ENCODE results near the gene GNG7.
A peak's percentile ranks its signal among the peaks of the same experiment; 100 is the strongest.
"Not testable (repeated sequence)": the region's sequence is repeated elsewhere in the genome, so short reads cannot be mapped to it uniquely, and the experiment has no call there.

Gene GNG7

GRCh38 chr19:2588081-2588777 is 114.3 kb downstream of the GNG7 start:
- peak overlapping the region; percentile 48 for H3K9ac ChIP-seq (ENCODE audit: low read length)
- no peaks in the 10 kb centered on the region for H3K27me3 ChIP-seq (ENCODE audit: control insufficient read depth, insufficient read depth, low read length)
- no peaks in the 10 kb centered on the region for H3K9me3 ChIP-seq (ENCODE audit: control insufficient read depth, low read length)
- H3K4me3 ChIP-seq (ENCODE audit: low read length) = no peak overlapping the region
- no peaks in the 10 kb centered on the region for H3K36me3 ChIP-seq (ENCODE audit: control insufficient read depth, insufficient read depth, low read length)
- peaks cover 23% of the 10 kb centered on the region for H3K4me1 ChIP-seq (ENCODE audit: control insufficient read depth, insufficient read depth, low read length)

GRCh38 chr19:2587001-2587719 is 115.3 kb downstream of the GNG7 start:
- Histone ChIP-seq H3K36me3 (ENCODE audit: control insufficient read depth, insufficient read depth, low read length) (no peaks in the 10 kb centered on the region), H3K27me3 (ENCODE audit: control insufficient read depth, insufficient read depth, low read length) (no peaks in the 10 kb centered on the region), H3K4me1 (ENCODE audit: control insufficient read depth, insufficient read depth, low read length) (peaks cover 20% of the 10 kb centered on the region), H3K9ac (ENCODE audit: low read length) (peak overlapping the region; percentile 55), H3K4me3 (ENCODE audit: low read length) (no peak overlapping the region), H3K9me3 (ENCODE audit: control insufficient read depth, low read length) (no peaks in the 10 kb centered on the region)

DNA sequence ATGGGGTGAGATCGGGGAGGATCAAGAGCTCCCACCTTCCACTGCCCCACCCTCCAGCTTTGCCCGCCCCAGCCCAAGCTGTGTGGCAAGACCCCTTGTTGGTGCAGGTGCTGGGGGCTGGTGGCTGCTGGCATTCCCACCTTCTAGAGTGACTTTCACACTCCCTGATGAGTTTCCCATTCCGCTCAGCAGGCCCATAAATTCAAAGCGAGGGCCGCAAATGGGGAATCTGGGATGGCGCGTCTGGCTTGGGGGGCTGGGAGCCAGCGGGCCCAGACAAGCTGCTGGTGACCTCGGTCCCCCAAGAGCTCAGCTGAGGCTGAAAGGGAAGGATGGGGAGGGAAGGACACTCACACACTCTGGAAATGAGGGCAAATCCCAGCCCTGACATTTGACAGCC is 116.3 kb downstream of the GNG7 start:
- Histone ChIP-seq H3K9me3 (ENCODE audit: control insufficient read depth, low read length) (no peaks in the 10 kb centered on the region), H3K4me1 (ENCODE audit: control insufficient read depth, insufficient read depth, low read length) (peaks cover 20% of the 10 kb centered on the region), H3K9ac (ENCODE audit: low read length) (no peak overlapping the region), H3K27me3 (ENCODE audit: control insufficient read depth, insufficient read depth, low read length) (no peaks in the 10 kb centered on the region), H3K4me3 (ENCODE audit: low read length) (no peak overlapping the region), H3K36me3 (ENCODE audit: control insufficient read depth, insufficient read depth, low read length) (no peaks in the 10 kb centered on the region)

- no peak overlapping the region for H3K4me3 ChIP-seq (ENCODE audit: low read length)
- no peaks in the 10 kb centered on the region for H3K36me3 ChIP-seq (ENCODE audit: control insufficient read depth, insufficient read depth, low read length)
- H3K4me1 ChIP-seq (ENCODE audit: control insufficient read depth, insufficient read depth, low read length) = peaks cover 28% of the 10 kb centered on the region
- no peak overlapping the region for H3K9ac ChIP-seq (ENCODE audit: low read length)
- no peaks in the 10 kb centered on the region for H3K9me3 ChIP-seq (ENCODE audit: control insufficient read depth, low read length)
- no peaks in the 10 kb centered on the region for H3K27me3 ChIP-seq (ENCODE audit: control insufficient read depth, insufficient read depth, low read length)
Observed at GRCh38 chr19:2584002-2584401, 118.5 kb downstream of the GNG7 start.

- no peak overlapping the region for H3K4me3 ChIP-seq (ENCODE audit: low read length)
- H3K4me1 ChIP-seq (ENCODE audit: control insufficient read depth, insufficient read depth, low read length) = peaks cover 29% of the 10 kb centered on the region
- H3K9ac ChIP-seq (ENCODE audit: low read length) = no peak overlapping the region
- H3K9me3 ChIP-seq (ENCODE audit: control insufficient read depth, low read length) = no peaks in the 10 kb centered on the region
- peaks cover 4% of the 10 kb centered on the region for H3K27me3 ChIP-seq (ENCODE audit: control insufficient read depth, insufficient read depth, low read length)
- H3K36me3 ChIP-seq (ENCODE audit: control insufficient read depth, insufficient read depth, low read length) = no peaks in the 10 kb centered on the region
Observed at GRCh38 chr19:2582984-2583956, 119.2 kb downstream of the GNG7 start.

DNA sequence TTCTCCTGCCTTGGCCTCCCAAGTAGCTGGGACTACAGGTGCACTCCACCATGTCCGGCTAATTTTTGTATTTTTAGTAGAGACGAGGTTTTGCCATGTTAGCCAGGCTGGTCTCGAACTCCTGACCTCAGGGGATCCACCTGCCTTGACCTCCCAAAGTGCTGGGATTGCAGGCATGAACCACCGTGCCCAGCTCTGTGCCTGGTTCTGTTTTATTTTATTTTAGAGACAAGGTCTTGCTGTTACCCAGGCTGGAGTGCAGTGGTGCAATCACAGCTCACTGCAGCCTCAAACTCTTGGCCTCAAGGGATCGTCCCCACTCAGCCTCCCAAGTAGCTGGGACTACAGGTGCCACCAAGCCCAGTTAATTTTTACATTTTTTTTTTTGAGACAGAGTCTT is 122.1 kb downstream of the GNG7 start:
- H3K9me3 ChIP-seq (ENCODE audit: control insufficient read depth, low read length); H3K4me3 ChIP-seq (ENCODE audit: low read length); H3K9ac ChIP-seq (ENCODE audit: low read length); H3K27me3 ChIP-seq (ENCODE audit: control insufficient read depth, insufficient read depth, low read length); H3K36me3 ChIP-seq (ENCODE audit: control insufficient read depth, insufficient read depth, low read length): not testable (repeated sequence)
- H3K4me1 ChIP-seq (ENCODE audit: control insufficient read depth, insufficient read depth, low read length) = peaks cover 33% of the 10 kb centered on the region

GRCh38 chr19:2579678-2580280 is 122.7 kb downstream of the GNG7 start:
- no peaks in the 10 kb centered on the region for H3K9me3 ChIP-seq (ENCODE audit: control insufficient read depth, low read length)
- peak overlapping the region; percentile 62 for H3K9ac ChIP-seq (ENCODE audit: low read length)
- H3K4me1 ChIP-seq (ENCODE audit: control insufficient read depth, insufficient read depth, low read length) = peaks cover 33% of the 10 kb centered on the region
- no peak overlapping the region for H3K4me3 ChIP-seq (ENCODE audit: low read length)
- peaks cover 4% of the 10 kb centered on the region for H3K27me3 ChIP-seq (ENCODE audit: control insufficient read depth, insufficient read depth, low read length)
- H3K36me3 ChIP-seq (ENCODE audit: control insufficient read depth, insufficient read depth, low read length) = no peaks in the 10 kb centered on the region

GRCh38 chr19:2578901-2579677 is 123.4 kb downstream of the GNG7 start:
- peak overlapping the region; percentile 62 for H3K9ac ChIP-seq (ENCODE audit: low read length)

DNA sequence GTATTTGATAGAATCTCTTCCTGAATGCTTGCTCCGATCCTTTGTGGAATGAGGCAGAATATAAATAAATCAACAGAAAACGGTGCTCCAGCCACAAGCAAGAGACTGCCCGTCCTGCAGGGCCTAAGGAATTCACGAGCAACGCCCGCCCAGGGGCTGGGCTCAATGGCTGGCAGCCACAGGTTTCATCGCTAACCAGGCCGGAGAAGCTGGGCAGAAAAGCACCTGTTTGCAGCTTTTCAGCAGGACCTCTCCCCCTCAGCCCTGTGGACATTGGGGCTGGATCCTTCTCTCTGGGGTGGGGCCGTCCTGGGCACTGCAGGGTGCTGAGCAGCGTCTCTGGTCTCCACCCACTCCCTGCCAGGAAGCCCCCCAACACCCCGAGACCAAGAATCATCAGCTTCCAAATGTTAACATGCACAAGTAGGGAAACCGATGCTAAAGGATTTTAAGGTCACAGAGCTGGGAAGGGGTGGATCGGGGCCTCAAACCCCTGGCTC is 124.1 kb downstream of the GNG7 start:
- Histone ChIP-seq H3K4me1 (ENCODE audit: control insufficient read depth, insufficient read depth, low read length) (peaks cover 33% of the 10 kb centered on the region), H3K9me3 (ENCODE audit: control insufficient read depth, low read length) (no peaks in the 10 kb centered on the region), H3K36me3 (ENCODE audit: control insufficient read depth, insufficient read depth, low read length) (no peaks in the 10 kb centered on the region), H3K9ac (ENCODE audit: low read length) (peak overlapping the region; percentile 62), H3K27me3 (ENCODE audit: control insufficient read depth, insufficient read depth, low read length) (peaks cover 4% of the 10 kb centered on the region), H3K4me3 (ENCODE audit: low read length) (peak overlapping the region; percentile 25)

More at GRCh38 chr19:2578901-2579677, 123.4 kb downstream of the GNG7 start:
- Histone ChIP-seq H3K4me1 (ENCODE audit: control insufficient read depth, insufficient read depth, low read length) (peaks cover 33% of the 10 kb centered on the region), H3K4me3 (ENCODE audit: low read length) (peak overlapping the region; percentile 25), H3K9me3 (ENCODE audit: control insufficient read depth, low read length) (no peaks in the 10 kb centered on the region), H3K27me3 (ENCODE audit: control insufficient read depth, insufficient read depth, low read length) (peaks cover 4% of the 10 kb centered on the region), H3K36me3 (ENCODE audit: control insufficient read depth, insufficient read depth, low read length) (no peaks in the 10 kb centered on the region)

GRCh38 chr19:2577722-2578335 is 124.7 kb downstream of the GNG7 start:
- H3K9me3 ChIP-seq (ENCODE audit: control insufficient read depth, low read length) = no peaks in the 10 kb centered on the region
- H3K4me3 ChIP-seq (ENCODE audit: low read length) = no peak overlapping the region
- H3K27me3 ChIP-seq (ENCODE audit: control insufficient read depth, insufficient read depth, low read length) = peaks cover 4% of the 10 kb centered on the region
- peaks cover 33% of the 10 kb centered on the region for H3K4me1 ChIP-seq (ENCODE audit: control insufficient read depth, insufficient read depth, low read length)
- no peaks in the 10 kb centered on the region for H3K36me3 ChIP-seq (ENCODE audit: control insufficient read depth, insufficient read depth, low read length)
- peak overlapping the region; percentile 62 for H3K9ac ChIP-seq (ENCODE audit: low read length)
